Neural cell (in vitro differentiated cells): ENCODE data around the gene POPDC2. TPM values are rescaled to one million over a fixed set of nuclear protein-coding genes. Genes with fewer than 3 reads are reported as not detected.

Experiments
- H2AFZ ChIP-seq: fragments of 200-600, 300-800 bp; sonication (generic), shearing (Covaris generic); 2 replicates; pipeline ENCODE4 v1.6.0; 2014; ENCODE audit warnings: low read depth, mild to moderate bottlenecking, antibody characterized with exemption, low read length, moderate library complexity
- H3F3A ChIP-seq: fragments of 200-600 bp; shearing (Covaris generic); 2 replicates; pipeline ENCODE4 v1.6.1; 2016; ENCODE audit warnings: mild to moderate bottlenecking, moderate library complexity, mixed read lengths, antibody characterized with exemption, low read length; ENCODE audit not compliant: insufficient read depth, poor library complexity, severe bottlenecking
- H3K27ac ChIP-seq: fragments of 200-600, 300-800 bp; sonication (generic), shearing (Covaris generic); 2 replicates; pipeline ENCODE4 v1.5.1; 2014; ENCODE audit warnings: mild to moderate bottlenecking, low read length, moderate library complexity
- H3K27me3 ChIP-seq: fragments of 300-800, 200-600 bp; sonication (generic), shearing (Covaris generic); 2 replicates; pipeline ENCODE4 v1.6.0; 2014; ENCODE audit warnings: mild to moderate bottlenecking, low read depth, low read length, moderate library complexity; ENCODE audit not compliant: insufficient read depth
- H3K36me3 ChIP-seq: fragments of 300-800, 200-600 bp; sonication (generic), shearing (Covaris generic); 2 replicates; pipeline ENCODE4 v1.5.1; 2014; ENCODE audit warnings: mild to moderate bottlenecking, antibody characterized with exemption, low read length, moderate library complexity; ENCODE audit not compliant: insufficient read depth
- H3K4me2 ChIP-seq: fragments of 300-800, 200-600 bp; sonication (generic), shearing (Covaris generic); 2 replicates; pipeline ENCODE4 v1.6.0; 2014; ENCODE audit warnings: mild to moderate bottlenecking, low read length
- H3K4me3 ChIP-seq: fragments of 300-800, 200-600 bp; sonication (generic), shearing (Covaris generic); 2 replicates; pipeline ENCODE4 v1.5.1; 2014; ENCODE audit warnings: mild to moderate bottlenecking, low read length, moderate library complexity
- H3K79me2 ChIP-seq: fragments of 200-600 bp; shearing (Covaris generic); replicated peaks from 2 replicates; pipeline ENCODE4 v1.6.0; 2014; ENCODE audit warnings: mild to moderate bottlenecking, low read length, moderate library complexity; ENCODE audit not compliant: insufficient read depth
- H3K9ac ChIP-seq: fragments of 300-800, 200-600 bp; sonication (generic), shearing (Covaris generic); 2 replicates; pipeline ENCODE4 v1.6.1; 2016; ENCODE audit warnings: mild to moderate bottlenecking, low read length, mixed read lengths
- H3K9me2 ChIP-seq: fragments of 200-600 bp; shearing (Covaris generic); 2 replicates; pipeline ENCODE4 v1.6.1; 2016; ENCODE audit warnings: mild to moderate bottlenecking, low read length, mixed read lengths; ENCODE audit not compliant: insufficient read depth
- H3K9me3 ChIP-seq: fragments of 200-600, 300-800 bp; sonication (generic), shearing (Covaris generic); 2 replicates; pipeline ENCODE4 v1.6.1; 2016; ENCODE audit warnings: mild to moderate bottlenecking, mixed run types, low read length, moderate library complexity, mixed read lengths
- H4K20me1 ChIP-seq: fragments of 200-600 bp; shearing (Covaris generic); 2 replicates; pipeline ENCODE4 v1.6.1; 2016; ENCODE audit warnings: mild to moderate bottlenecking, mixed run types; ENCODE audit not compliant: insufficient read depth
- EP300 ChIP-seq: fragments of 450-650 bp; conservative IDR thresholded peaks from 2 replicates; pipeline ENCODE4 v1.6.1; 2014; ENCODE audit warnings: antibody characterized with exemption, mild to moderate bottlenecking, moderate library complexity; ENCODE audit not compliant: poor library complexity, severe bottlenecking
- EZH2 ChIP-seq: fragments of 200-600, 300-800 bp; shearing (Covaris generic), sonication (generic); IDR thresholded peaks from 2 replicates; pipeline ENCODE4 v1.6.1; 2014; ENCODE audit warnings: antibody characterized with exemption, low read length, borderline replicate concordance, mild to moderate bottlenecking; ENCODE audit not compliant: insufficient read depth, poor library complexity, severe bottlenecking
- MXI1 ChIP-seq: fragments of 450-650 bp; conservative IDR thresholded peaks from 2 replicates; pipeline ENCODE4 v1.6.1; 2014; ENCODE audit warnings: antibody characterized with exemption, mild to moderate bottlenecking; ENCODE audit not compliant: poor library complexity, severe bottlenecking
- POLR2AphosphoS5 ChIP-seq: IDR thresholded peaks from 2 replicates; pipeline ENCODE4 v1.6.1; 2012
- RAD21 ChIP-seq: fragments of 450-650 bp; conservative IDR thresholded peaks from 2 replicates; pipeline ENCODE4 v1.6.1; 2014; ENCODE audit warnings: antibody characterized with exemption, mild to moderate bottlenecking, moderate library complexity
- SMC3 ChIP-seq: fragments of 450-650 bp; conservative IDR thresholded peaks from 2 replicates; pipeline ENCODE4 v1.6.1; 2014; ENCODE audit warnings: antibody characterized with exemption, mild to moderate bottlenecking, moderate library complexity; ENCODE audit not compliant: poor library complexity
- TAF1 ChIP-seq: IDR thresholded peaks from 2 replicates; pipeline ENCODE4 v1.6.1; 2012; ENCODE audit warnings: low read depth
- polyA plus RNA-seq: library from polyadenylated mRNA; depleted of rRNA; stranded (reverse); fragments of >200 nt; gene quantifications from 2 replicates; pipeline ENCODE4 v1.2.3, GENCODE V29; 2014
- TF ChIP-seq, protein P1 (sequence below): fragments of 450-650 bp; IDR thresholded peaks from 2 replicates; pipeline ENCODE4 v1.5.1; 2014; ENCODE audit warnings: antibody characterized with exemption, mild to moderate bottlenecking, moderate library complexity; ENCODE audit not compliant: poor library complexity, severe bottlenecking
- TF ChIP-seq, protein P2 (sequence below): IDR thresholded peaks from 2 replicates; pipeline ENCODE4 v1.6.1; 2012; ENCODE audit warnings: borderline replicate concordance

Gene POPDC2
- polyA plus RNA-seq, 1 donor from 2014 or later = 3.4 TPM

DNA sequence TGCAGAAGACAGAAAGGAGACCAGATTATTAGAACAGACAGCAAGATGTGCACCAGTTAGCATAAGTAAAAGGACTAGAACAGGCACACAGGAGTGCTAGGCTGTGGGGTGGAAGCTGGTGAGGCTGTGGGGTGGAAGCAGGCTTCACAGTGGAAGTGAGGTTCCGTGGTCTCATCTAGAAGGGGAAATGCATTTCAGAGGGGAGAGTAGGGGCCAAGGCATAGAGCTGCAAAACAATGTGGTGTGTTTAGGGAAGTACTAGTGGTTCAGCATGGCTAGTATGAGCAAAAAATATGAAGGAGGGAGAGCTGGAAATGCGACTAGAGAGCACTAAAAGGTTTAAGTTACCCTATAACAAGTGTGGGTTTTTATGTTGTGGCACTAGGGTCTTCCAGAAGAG lies 6.5 kb downstream of the POPDC2 start:
- H3K27ac ChIP-seq = no peak overlapping the region
- H3K9me3 ChIP-seq = no peaks in the 10 kb centered on the region
- TF ChIP-seq EZH2 = no peak
- TF ChIP-seq, protein P1, sequence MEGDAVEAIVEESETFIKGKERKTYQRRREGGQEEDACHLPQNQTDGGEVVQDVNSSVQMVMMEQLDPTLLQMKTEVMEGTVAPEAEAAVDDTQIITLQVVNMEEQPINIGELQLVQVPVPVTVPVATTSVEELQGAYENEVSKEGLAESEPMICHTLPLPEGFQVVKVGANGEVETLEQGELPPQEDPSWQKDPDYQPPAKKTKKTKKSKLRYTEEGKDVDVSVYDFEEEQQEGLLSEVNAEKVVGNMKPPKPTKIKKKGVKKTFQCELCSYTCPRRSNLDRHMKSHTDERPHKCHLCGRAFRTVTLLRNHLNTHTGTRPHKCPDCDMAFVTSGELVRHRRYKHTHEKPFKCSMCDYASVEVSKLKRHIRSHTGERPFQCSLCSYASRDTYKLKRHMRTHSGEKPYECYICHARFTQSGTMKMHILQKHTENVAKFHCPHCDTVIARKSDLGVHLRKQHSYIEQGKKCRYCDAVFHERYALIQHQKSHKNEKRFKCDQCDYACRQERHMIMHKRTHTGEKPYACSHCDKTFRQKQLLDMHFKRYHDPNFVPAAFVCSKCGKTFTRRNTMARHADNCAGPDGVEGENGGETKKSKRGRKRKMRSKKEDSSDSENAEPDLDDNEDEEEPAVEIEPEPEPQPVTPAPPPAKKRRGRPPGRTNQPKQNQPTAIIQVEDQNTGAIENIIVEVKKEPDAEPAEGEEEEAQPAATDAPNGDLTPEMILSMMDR = no peak
- TF ChIP-seq, protein P2, sequence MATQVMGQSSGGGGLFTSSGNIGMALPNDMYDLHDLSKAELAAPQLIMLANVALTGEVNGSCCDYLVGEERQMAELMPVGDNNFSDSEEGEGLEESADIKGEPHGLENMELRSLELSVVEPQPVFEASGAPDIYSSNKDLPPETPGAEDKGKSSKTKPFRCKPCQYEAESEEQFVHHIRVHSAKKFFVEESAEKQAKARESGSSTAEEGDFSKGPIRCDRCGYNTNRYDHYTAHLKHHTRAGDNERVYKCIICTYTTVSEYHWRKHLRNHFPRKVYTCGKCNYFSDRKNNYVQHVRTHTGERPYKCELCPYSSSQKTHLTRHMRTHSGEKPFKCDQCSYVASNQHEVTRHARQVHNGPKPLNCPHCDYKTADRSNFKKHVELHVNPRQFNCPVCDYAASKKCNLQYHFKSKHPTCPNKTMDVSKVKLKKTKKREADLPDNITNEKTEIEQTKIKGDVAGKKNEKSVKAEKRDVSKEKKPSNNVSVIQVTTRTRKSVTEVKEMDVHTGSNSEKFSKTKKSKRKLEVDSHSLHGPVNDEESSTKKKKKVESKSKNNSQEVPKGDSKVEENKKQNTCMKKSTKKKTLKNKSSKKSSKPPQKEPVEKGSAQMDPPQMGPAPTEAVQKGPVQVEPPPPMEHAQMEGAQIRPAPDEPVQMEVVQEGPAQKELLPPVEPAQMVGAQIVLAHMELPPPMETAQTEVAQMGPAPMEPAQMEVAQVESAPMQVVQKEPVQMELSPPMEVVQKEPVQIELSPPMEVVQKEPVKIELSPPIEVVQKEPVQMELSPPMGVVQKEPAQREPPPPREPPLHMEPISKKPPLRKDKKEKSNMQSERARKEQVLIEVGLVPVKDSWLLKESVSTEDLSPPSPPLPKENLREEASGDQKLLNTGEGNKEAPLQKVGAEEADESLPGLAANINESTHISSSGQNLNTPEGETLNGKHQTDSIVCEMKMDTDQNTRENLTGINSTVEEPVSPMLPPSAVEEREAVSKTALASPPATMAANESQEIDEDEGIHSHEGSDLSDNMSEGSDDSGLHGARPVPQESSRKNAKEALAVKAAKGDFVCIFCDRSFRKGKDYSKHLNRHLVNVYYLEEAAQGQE = no peak
- no peak for TF ChIP-seq RAD21
- TF ChIP-seq SMC3 = no peak
- TF ChIP-seq EP300 = no peak
- TF ChIP-seq POLR2AphosphoS5 = no peak
- TF ChIP-seq TAF1 = no peak
- no peak for TF ChIP-seq MXI1

DNA sequence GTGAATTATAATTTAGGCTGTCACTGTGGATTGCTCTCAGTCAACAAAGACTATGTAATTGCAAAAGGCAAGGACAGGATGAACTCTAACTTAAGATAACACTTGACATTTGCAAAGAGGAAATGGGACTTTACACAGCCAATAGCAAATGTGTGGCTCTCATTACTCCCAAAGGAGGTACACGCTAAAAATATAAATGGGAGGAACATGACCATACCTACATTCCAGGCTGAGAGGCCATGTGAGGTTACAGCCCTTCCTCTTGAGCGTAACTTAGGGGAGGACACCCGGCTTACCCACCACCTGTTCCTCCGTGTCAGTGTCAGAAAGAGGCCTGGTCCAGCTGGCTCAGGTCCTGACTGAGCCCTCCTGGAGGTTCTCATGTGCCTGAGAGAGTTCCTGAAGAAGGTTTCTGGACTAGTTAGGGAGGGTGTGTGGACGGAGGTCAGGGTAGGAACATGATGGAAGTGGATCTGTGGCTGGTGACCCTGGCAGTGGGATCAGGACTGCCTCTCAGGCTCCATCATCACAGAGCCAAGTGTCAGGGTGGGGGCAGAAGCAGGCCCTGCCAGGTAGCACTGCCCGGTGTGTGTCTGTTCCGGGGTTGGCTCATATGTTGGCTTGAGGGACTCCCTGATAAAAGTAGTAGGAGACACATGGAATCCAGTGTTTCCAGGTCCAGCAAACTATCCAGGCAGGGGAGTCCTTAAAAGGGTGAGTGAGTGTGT lies 7.9 kb downstream of the POPDC2 start:
- no peak overlapping the region for H3K9ac ChIP-seq
- no peak overlapping the region for H2AFZ ChIP-seq
- no peaks in the 10 kb centered on the region for H3K9me3 ChIP-seq
- TF ChIP-seq TAF1 = no peak
- TF ChIP-seq RAD21 = no peak
- TF ChIP-seq EP300 = no peak
- no peak for TF ChIP-seq MXI1
- TF ChIP-seq SMC3 = no peak
- TF ChIP-seq EZH2 = no peak
- TF ChIP-seq, protein P2 = no peak
- TF ChIP-seq, protein P1 = no peak
- TF ChIP-seq POLR2AphosphoS5 = no peak
- no peak overlapping the region for H3K27ac ChIP-seq
- no peaks in the 10 kb centered on the region for H3K36me3 ChIP-seq
- H3K4me3 ChIP-seq = no peak overlapping the region
- no peaks in the 10 kb centered on the region for H3K9me2 ChIP-seq
- no peaks in the 10 kb centered on the region for H4K20me1 ChIP-seq
- H3K27me3 ChIP-seq = no peaks in the 10 kb centered on the region
- H3K79me2 ChIP-seq = no peaks in the 10 kb centered on the region
- no peak overlapping the region for H3K4me2 ChIP-seq
- H3F3A ChIP-seq = no peaks in the 10 kb centered on the region

More for the DNA sequence above, 6.5 kb downstream of the POPDC2 start:
- Histone ChIP-seq H3K9me2 (no peaks in the 10 kb centered on the region), H3K4me3 (no peak overlapping the region), H3K9ac (no peak overlapping the region), H3K36me3 (no peaks in the 10 kb centered on the region), H4K20me1 (no peaks in the 10 kb centered on the region), H3K4me2 (no peak overlapping the region), H3K79me2 (no peaks in the 10 kb centered on the region), H3F3A (no peaks in the 10 kb centered on the region), H2AFZ (no peak overlapping the region), H3K27me3 (no peaks in the 10 kb centered on the region)
